ENCODE measurements around the gene CAPNS2.

DNA sequence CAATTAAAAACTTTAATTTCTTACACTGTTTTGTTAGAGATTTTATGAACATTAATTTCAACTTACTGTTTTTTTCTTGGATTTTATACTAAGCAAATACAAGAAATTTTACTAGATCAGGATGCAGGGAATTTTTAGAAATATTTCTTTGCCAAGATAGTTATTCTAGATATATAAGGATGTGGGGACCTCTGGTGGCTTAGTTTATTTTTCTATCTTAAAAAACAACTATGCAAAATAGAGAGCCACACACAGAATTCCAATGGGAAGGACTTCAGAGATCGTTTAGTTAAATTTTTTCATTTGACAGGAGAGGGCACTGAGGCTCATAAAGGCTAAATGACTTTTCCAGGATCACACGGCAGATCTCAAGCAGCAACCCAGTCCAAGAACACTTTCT lies 23.0 kb upstream of the CAPNS2 start:
- TF ChIP-seq CEBPB (IDR thresholded peaks at IDR 0.05), result no peak
- TF ChIP-seq REST (IDR thresholded peaks at IDR 0.05; ENCODE audit: low read depth), result no peak
- no peak for TF ChIP-seq YY1 (IDR thresholded peaks at IDR 0.05; ENCODE audit: low read depth)
- TF ChIP-seq CREB1 (IDR thresholded peaks at IDR 0.05; ENCODE audit: low read depth), result no peak
- TF ChIP-seq NFIC (IDR thresholded peaks at IDR 0.05), result no peak
- no peak for TF ChIP-seq TAF1 (IDR thresholded peaks at IDR 0.05; ENCODE audit: low read depth)
- no peak for TF ChIP-seq EP300 (IDR thresholded peaks at IDR 0.05; ENCODE audit: borderline replicate concordance)
